HCT116 (cell line): Measurements from ENCODE around the gene CHST8. TPM values are rescaled to one million over a fixed set of nuclear protein-coding genes. Genes with fewer than 3 reads are reported as not detected.

Experiments
- ATAC-seq: fragments of 200-7000 bp; cut with Tn5 transposase; 2 replicates; pipeline ENCODE4 v1.9.1; 2020; ENCODE audit warnings: mild to moderate bottlenecking, moderate library complexity
- BruUV-seq: library from RNA; stranded (reverse); fragments of 400-500 nt; replicated peaks from 2 replicates; lab custom pipeline; 2021; lab: Mats Ljungman, UMichigan
- CTCF ChIA-PET: fragments of 300-600 bp; sonication (Branson Sonifier 250); formaldehyde crosslinking; loops from one replicate; lab custom pipeline; 2021; ENCODE audit warnings: antibody characterized with exemption; lab: Charles Lee
- POLR2A ChIA-PET: fragments of 300-600, 350-600 bp; sonication (Branson Sonifier 250); formaldehyde crosslinking; loops from one replicate; lab custom pipeline; 2021; ENCODE audit warnings: antibody characterized with exemption; lab: Charles Lee
- RAD21 ChIA-PET, 2 experiments: fragments of 300-600 bp; sonication (Branson Sonifier 250); formaldehyde crosslinking; loops; one replicate each; lab custom pipeline; 2023; ENCODE audit warnings: low total read pairs in 2 of 2; ENCODE audit not compliant: uncharacterized antibody in 2 of 2, unreplicated experiment in 2 of 2, low non-redundant PET in 1 of 2; lab: Charles Lee
- DNase-seq: peaks from one replicate; pipeline ENCODE4 v3.0.0-alpha.2; 2010; ENCODE audit warnings: low read depth, low spot score
- H2AFZ ChIP-seq: fragments of 200-600 bp; shearing (Covaris generic), sonication (generic); 2 replicates; pipeline ENCODE4 v1.6.1; 2017; ENCODE audit warnings: low read depth, mixed run types, mixed read lengths, antibody characterized with exemption, low read length; ENCODE audit not compliant: poor library complexity, severe bottlenecking
- H3K27ac ChIP-seq: 2 replicates; pipeline ENCODE4 v1.5.1; 2012; ENCODE audit warnings: low read depth, low read length
- H3K27me3 ChIP-seq: fragments of 200-600 bp; sonication (generic); 2 replicates; pipeline ENCODE4 v1.6.1; 2016; ENCODE audit warnings: mixed run types, low read length, mixed read lengths; ENCODE audit not compliant: insufficient read depth
- H3K36me3 ChIP-seq, 2 experiments: fragments of 200-500 bp in 1 of 2; fragments of 200-600 bp in 1 of 2; sonication (Bioruptor generic) in 1 of 2; sonication (generic) in 1 of 2; 2 replicates each; pipeline versions ENCODE4 v1.5.1 to v1.6.1; 2014 to 2016; ENCODE audit warnings: low read length in 2 of 2, inconsistent platforms in 1 of 2, mixed read lengths in 1 of 2, mixed run types in 1 of 2; ENCODE audit not compliant: insufficient read depth in 2 of 2, control insufficient read depth in 1 of 2
- H3K4me1 ChIP-seq, 2 experiments: fragments of 200-600 bp in 1 of 2; sonication (generic) in 1 of 2; 2 replicates each; pipeline versions ENCODE4 v1.5.1 to v1.6.1; 2012 to 2017; ENCODE audit warnings: low read length in 2 of 2, inconsistent platforms in 1 of 2, mild to moderate bottlenecking in 1 of 2, mixed read lengths in 1 of 2, mixed run types in 1 of 2, moderate library complexity in 1 of 2; ENCODE audit not compliant: insufficient read depth in 2 of 2, control insufficient read depth in 1 of 2
- H3K4me2 ChIP-seq: fragments of 200-600 bp; sonication (generic); 2 replicates; pipeline ENCODE4 v1.6.1; 2017; ENCODE audit warnings: mixed run types, low read length, mixed read lengths
- H3K4me3 ChIP-seq, 2 experiments: fragments of 200-600 bp in 1 of 2; sonication (generic) in 1 of 2; replicated peaks in 1 of 2; 2 replicates each; pipeline ENCODE4 v1.5.1; 2011 to 2016; ENCODE audit warnings: low read length in 2 of 2, control low read depth in 1 of 2, low read depth in 1 of 2, mild to moderate bottlenecking in 1 of 2, mixed read lengths in 1 of 2, mixed run types in 1 of 2
- H3K79me2 ChIP-seq: fragments of 200-600 bp; sonication (generic); 2 replicates; pipeline ENCODE4 v1.6.1; 2017; ENCODE audit warnings: mild to moderate bottlenecking, mixed run types, low read length, moderate library complexity, mixed read lengths; ENCODE audit not compliant: insufficient read depth
- H3K9ac ChIP-seq: fragments of 200-600 bp; sonication (generic); 2 replicates; pipeline ENCODE4 v1.6.1; 2016; ENCODE audit warnings: low read length, mixed read lengths
- H3K9me2 ChIP-seq: fragments of 200-600 bp; sonication (generic), shearing (Covaris generic); 2 replicates; pipeline ENCODE4 v1.6.1; 2017; ENCODE audit warnings: mixed run types, mild to moderate bottlenecking, moderate library complexity; ENCODE audit not compliant: insufficient read depth
- H3K9me3 ChIP-seq, 2 experiments: fragments of 200-500 bp in 1 of 2; fragments of 200-600 bp in 1 of 2; sonication (Bioruptor generic) in 1 of 2; sonication (generic) in 1 of 2; 2 replicates each; pipeline ENCODE4 v1.6.1; 2014 to 2017; ENCODE audit warnings: low read length in 2 of 2, mixed read lengths in 2 of 2, inconsistent platforms in 1 of 2, low read depth in 1 of 2, mild to moderate bottlenecking in 1 of 2, mixed run types in 1 of 2, moderate library complexity in 1 of 2; ENCODE audit not compliant: control insufficient read depth in 1 of 2, insufficient read depth in 1 of 2
- H4K20me1 ChIP-seq: fragments of 200-600 bp; sonication (generic), shearing (Covaris generic); 2 replicates; pipeline ENCODE4 v1.6.1; 2017; ENCODE audit warnings: mixed run types, mild to moderate bottlenecking, moderate library complexity; ENCODE audit not compliant: insufficient read depth
- ELF1 ChIP-seq: IDR thresholded peaks from 2 replicates; pipeline ENCODE4 v1.6.1; 2012; ENCODE audit warnings: low read depth, borderline replicate concordance
- EZH2 ChIP-seq: fragments of 200-600 bp; sonication (generic); IDR thresholded peaks from 2 replicates; pipeline ENCODE4 v1.6.1; 2017; ENCODE audit warnings: antibody characterized with exemption, mixed run types
- EZH2phosphoT487 ChIP-seq: fragments of 200-600 bp; IDR thresholded peaks from 2 replicates; pipeline ENCODE4 v1.6.1; 2018; ENCODE audit warnings: antibody characterized with exemption, borderline replicate concordance
- REST ChIP-seq: IDR thresholded peaks from 2 replicates; pipeline ENCODE4 v1.6.1; 2012; ENCODE audit warnings: low read depth
- SIN3A ChIP-seq: IDR thresholded peaks from 2 replicates; pipeline ENCODE4 v1.6.1; 2012; ENCODE audit warnings: low read depth
- SRF ChIP-seq: IDR thresholded peaks from 2 replicates; pipeline ENCODE4 v1.6.1; 2012; ENCODE audit warnings: low read depth
- YY1 ChIP-seq: IDR thresholded peaks from 2 replicates; pipeline ENCODE4 v1.6.1; 2011; ENCODE audit warnings: low read length, low read depth, moderate library complexity, mild to moderate bottlenecking; ENCODE audit not compliant: insufficient replicate concordance; ENCODE audit errors: extremely low read depth
- intact Hi-C: fragments of 100-400 bp; cut with micrococcal nuclease; formaldehyde crosslinking; loops from 2 replicates; pipeline ENCODE4 v1.10.0; 2022
- total RNA-seq: library from RNA; stranded (reverse); gene quantifications from one replicate; pipeline ENCODE4 v1.2.1, GENCODE V29; 2021; ENCODE audit not compliant: unreplicated experiment

The CHST8 gene
- total RNA-seq, 1 experiment from 2014 or later, result not detected

GRCh38 chr19:33624586-33624985 lies 2.8 kb downstream of the CHST8 start:
- no peaks in the 10 kb centered on the region for H3K36me3 ChIP-seq
- intact Hi-C loops, result no loop called here
- CTCF ChIA-PET, result no interaction called here
- no peak overlapping the region for H2AFZ ChIP-seq
- H3K79me2 ChIP-seq, result no peaks in the 10 kb centered on the region
- ATAC-seq (no peak), DNase-seq (no peak)
- H3K4me2 ChIP-seq, result no peak overlapping the region
- no peak overlapping the region for H3K4me3 ChIP-seq
- TF ChIP-seq YY1 (no peak), EZH2phosphoT487 (no peak), ELF1 (no peak), EZH2 (no peak), REST (no peak), SIN3A (no peak)
- H3K9ac ChIP-seq, result no peak overlapping the region
- no peaks in the 10 kb centered on the region for H3K4me1 ChIP-seq
- H3K9me2 ChIP-seq, result no peaks in the 10 kb centered on the region
- no peaks in the 10 kb centered on the region for H4K20me1 ChIP-seq
- peaks cover 11% of the 10 kb centered on the region; the same call in 1 of the 2 replicates for H3K27me3 ChIP-seq
- RAD21 ChIA-PET, result no interaction called here
- BruUV-seq, result no TSS peak
- POLR2A ChIA-PET, result no interaction called here
- H3K27ac ChIP-seq, result no peak overlapping the region
- no peaks in the 10 kb centered on the region for H3K9me3 ChIP-seq

- H3K9ac ChIP-seq, result no peak overlapping the region
- H3K4me3 ChIP-seq, result no peak overlapping the region
- POLR2A ChIA-PET, result interaction anchor here (0.6 kb wide), 1 partner anchor 126 kb away, joined by 3 read pairs; no protein-coding TSS in a partner anchor
- ATAC-seq (no peak), DNase-seq (no peak)
- H3K36me3 ChIP-seq, result no peaks in the 10 kb centered on the region
- H3K79me2 ChIP-seq, result no peaks in the 10 kb centered on the region
- no peaks in the 10 kb centered on the region for H3K9me2 ChIP-seq
- no peak overlapping the region for H2AFZ ChIP-seq
- H3K27me3 ChIP-seq, result peaks cover 13% of the 10 kb centered on the region; the same call in 1 of the 2 replicates
- H3K9me3 ChIP-seq, result no peaks in the 10 kb centered on the region
- RAD21 ChIA-PET, result no interaction called here
- H3K4me2 ChIP-seq, result no peak overlapping the region
- no peak overlapping the region for H3K27ac ChIP-seq
- H3K4me1 ChIP-seq, result no peaks in the 10 kb centered on the region
- intact Hi-C loops, result no loop called here
- no TSS peak for BruUV-seq
- no peaks in the 10 kb centered on the region for H4K20me1 ChIP-seq
- TF ChIP-seq SRF (no peak), REST (no peak)
- CTCF ChIA-PET, result no interaction called here
These were observed 5.8 kb downstream of the CHST8 start for GRCh38 chr19:33627526-33627925.
